Right kidney (tissue), 1 donor: ENCODE measurements around the gene PDSS1.

Experiments
- DNase-seq: peaks from one replicate; pipeline ENCODE4 v3.0.0-alpha.2; 2016

The PDSS1 gene

DNA sequence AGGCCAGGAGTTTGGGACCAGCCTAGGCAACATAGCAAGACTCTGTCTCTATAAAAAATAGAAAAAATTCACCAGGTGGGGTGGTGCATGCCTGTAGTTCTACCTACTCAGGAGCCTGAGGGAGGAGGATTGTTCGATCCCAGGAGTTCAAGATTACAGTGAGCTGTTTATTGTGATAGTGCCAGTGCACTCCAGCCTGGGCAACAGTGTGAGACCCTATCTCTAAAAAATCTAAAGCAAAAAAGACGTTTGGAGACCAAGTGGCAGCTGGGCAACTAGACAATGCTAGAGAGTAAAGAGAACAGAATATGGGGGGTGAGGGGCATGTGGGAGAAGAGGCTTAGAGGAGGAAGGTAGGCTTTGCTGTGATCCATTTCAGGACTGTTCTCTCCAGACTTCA lies 1.4 kb downstream of the PDSS1 start:
- DNase-seq: no peak

DNA sequence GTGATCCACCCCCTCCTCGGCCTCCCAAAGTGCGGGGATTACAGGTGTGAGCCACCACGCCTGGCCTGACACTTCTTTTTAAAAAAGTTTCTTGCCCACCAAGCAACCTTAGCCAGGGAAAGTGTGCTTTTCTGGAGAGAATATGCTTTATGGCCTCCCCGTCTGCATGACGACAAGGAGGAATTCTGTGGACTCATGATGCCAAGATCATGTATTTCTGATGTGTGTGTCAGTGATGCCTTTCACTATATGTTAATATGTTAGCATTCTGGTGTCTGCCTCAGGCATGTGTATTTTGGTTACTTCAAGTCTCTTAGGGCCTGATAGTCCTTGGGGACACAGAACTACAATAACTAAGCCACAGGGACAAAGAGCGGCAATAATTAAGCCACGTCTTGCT lies 2.1 kb downstream of the PDSS1 start:
- no peak for DNase-seq

DNA sequence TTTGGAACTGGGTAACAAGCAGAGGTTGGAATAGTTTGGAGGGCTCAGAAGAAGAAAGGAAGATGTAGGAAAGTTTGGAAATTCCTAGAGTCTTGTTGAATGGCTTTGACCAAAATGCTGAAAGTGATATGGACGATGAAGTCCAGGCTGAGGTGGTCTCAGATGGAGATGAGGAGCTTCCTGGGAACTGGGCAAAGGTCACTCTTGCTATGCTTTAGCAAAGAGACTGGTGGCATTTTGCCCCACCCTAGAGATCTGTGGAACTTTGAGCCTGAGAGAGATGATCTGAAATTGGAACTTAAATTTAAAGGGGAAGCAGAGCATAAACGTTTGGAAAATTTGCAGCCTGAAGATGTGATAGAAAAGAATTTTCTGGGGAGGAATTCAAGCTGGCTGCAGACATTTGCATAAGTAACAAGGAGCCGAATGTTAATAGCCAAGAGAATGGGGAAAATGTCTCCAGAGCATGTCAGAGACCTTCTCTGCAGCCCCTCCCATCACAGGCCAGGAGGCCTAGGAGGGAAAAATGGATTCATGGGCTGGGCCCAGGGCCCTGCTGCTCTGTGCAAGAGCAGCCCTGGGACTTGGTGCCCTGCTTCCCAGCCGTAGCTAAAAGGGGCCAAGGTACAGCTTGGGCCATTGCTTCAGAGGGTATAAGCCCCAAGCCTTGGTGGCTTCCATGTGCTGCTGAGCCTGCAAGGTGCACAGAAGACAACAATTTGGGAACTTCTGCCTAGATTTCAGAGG lies 3.6 kb downstream of the PDSS1 start:
- DNase-seq: no peak

DNA sequence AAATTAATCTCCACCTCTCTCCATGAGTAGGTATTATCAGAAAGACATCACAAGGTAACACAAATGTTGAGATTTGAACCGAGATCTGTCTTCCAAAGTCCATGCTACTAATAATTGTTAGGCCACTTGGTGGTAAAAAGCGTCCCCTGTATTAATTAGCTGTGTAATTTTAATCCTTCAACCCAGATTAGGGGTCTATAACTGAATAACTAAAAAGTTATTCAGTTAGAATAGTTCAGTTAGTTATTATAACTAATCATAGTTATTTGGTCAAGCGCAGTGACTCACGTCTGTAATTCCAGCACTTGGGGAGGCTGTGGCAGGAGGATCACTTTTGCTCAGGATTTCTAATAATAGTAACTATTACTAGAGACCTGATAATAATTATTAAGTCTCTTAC lies 5.6 kb downstream of the PDSS1 start:
- DNase-seq: no peak

DNA sequence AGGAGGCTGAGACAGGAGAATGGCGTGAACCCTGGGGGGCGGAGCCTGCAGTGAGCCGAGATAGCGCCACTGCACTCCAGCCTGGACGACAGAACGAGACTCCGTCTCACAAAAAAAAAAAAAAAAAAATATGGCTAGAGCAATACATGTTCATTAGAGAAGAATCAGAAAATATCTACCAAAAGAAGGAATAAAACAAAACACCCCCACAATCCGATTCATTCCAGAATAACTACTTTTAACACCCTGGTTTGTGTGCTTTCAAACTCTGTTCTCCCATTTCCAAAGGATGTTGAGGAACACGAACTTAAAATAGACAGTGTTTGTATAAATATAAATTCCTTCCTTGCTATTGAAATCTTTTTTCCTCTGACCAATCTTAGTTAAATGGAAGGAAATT lies 6.5 kb downstream of the PDSS1 start:
- no peak for DNase-seq

DNA sequence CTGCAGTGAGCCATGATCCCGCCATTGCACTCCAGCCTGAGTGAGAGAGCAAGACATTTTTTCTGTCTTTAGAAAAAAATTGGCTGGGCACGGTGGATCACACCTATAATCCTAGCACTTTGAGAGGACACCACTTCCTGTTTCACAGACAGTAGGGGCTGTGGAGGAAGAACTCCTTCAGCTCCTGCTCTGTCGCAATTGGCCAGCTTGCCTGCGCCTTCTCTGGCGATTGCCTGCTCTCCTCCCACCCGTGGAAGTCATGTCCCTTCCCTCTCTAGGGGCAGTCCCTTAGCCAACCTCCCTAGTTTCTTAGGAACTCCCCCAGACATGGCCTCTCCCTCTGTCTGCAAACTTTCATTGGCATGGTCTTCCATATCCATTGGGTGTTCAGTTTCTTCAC lies 8.7 kb downstream of the PDSS1 start:
- no peak for DNase-seq

DNA sequence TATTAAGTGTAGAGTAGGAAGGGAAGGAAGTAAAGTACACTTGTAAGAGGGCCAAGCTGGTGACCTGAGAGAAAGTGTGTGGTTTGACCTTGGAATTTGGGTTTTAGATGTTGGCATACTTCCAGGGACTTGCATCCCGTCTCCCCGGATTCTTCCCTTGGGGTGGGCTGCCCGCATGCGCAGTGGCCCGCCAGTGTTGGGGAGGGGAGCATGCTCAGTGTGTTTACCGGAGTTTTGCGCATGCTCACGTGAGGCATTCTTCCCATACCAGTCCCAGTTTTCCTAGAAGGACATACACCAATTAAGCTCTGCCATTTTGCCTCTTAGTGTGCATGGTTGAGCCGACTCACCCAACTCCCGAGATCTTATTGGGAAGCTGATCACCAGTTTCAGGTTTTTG lies 9.4 kb downstream of the PDSS1 start:
- DNase-seq: no peak

DNA sequence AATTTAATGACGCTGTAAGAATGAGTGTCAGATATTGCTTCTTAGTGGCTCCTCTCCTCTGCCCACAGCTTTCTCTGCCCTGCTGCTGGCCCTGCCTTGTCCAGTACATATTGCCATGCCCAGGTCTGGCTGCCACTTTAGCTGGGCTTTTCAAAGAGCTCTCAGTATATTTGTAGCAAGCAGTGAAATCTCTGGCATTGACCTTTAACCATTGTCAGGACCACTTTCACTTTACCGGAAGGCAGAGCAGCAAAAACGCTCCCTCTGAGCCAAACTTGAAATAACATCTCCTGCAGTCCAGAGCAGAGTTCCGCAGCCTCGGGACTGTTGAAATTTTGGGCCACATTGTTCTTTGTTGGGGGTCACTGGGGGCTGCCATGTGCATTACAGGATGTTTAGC lies 13.8 kb downstream of the PDSS1 start:
- no peak for DNase-seq

DNA sequence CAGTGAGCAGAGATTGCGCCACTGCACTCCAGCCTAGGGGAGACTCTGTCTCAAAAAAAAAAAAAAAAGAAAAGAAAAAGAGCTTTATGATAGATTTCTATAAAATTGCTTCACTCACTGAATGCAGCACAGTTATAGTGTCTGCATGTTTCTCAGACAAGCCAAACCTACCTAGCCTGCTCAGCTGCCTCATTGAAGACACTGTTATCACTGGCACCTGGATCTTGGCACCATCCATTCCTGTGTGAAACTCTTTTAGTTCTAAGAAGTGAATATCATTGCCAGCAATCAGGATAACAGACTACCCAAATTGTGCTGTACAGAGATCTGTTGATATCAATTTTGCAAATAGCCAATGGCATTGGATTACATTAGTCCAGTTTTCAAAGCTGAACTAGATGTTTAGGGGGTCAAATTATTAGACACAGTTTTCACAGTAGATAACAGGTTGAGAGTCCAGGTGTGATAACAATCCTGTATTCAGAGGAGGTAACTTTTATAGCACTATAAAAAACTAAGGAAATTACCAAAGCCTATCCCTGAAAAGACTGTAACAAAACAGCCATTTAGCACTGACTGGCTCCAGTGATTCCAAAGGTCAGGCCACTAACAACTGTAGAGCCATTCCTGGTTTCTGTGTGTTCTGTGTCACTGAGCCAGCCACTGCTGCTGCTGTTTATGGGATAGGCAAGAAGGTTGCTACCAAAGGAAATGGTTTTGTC lies 17.1 kb downstream of the PDSS1 start:
- DNase-seq: no peak

DNA sequence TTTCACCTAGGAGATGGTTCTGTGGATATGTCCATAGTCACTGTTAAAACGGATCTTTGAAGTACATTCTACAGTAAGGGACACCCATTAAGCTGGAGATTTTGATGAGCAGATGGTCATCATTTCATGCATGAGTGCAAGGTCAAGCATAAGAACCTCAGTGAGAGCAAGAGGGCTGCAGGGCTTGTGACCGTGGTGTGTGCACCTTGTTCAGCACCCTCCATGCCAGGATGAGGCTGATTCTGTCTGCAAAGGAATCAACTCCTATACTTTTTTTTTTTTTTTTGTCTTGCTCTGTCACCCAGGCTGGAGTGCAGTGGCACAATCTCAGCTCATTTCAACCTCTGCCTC lies 17.6 kb downstream of the PDSS1 start:
- DNase-seq: no peak

DNA sequence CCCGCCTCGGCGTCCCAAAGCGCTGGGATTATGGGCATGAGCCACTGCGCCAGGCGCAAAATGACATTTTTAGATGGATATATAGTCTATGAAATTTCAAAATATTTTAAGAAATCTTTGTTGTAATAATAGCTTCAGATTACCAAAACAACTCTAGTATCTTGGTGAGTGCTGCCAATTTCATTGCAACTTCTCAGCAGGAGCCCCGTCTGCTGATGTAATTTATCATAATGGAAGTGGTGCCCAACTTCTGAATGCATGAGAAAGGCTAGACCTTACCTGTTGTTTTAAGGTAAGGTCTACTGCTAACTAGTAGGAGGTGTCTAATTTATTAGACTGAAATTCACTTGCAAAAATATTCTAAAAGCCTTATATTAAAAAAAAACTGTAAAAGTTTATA lies 20.0 kb downstream of the PDSS1 start:
- no peak for DNase-seq

DNA sequence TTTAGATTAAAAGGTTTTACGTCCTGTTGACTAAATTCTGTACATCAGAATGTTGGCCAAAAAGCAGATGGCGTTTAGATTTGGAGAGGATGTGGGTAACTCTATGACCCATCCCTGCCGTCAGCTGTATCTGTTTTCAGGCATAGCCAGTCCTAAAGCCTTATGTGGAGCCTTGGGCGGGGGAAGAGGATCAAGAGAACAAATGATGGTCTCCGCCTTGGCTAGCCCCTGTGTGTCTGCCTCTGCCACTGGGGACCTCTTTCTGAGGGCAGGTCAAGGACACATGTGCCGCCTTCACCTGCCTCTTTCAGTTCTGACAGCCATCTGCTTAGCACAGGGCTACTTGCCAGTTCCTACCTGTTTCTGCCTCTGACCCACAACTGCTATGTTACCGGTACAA lies 24.1 kb downstream of the PDSS1 start:
- DNase-seq: no peak

DNA sequence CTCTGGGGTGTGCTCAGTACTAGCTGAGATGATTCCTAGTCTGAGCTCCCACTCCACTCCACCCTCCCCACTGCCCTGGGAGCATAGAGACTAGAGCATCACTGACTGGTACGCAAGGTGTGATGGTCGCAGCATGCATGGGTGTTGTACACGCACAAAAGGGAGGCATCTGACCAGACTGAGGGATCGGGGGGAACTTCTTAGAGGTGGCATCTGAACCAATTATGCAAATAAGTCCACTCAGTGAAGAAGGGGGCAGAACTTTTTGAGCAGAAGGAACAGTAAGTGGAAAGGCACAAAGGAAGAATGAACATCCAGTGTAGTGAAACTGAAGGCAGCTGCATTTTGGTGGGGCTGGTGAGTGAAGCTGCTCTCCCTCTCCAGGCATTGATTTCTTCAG lies 25.5 kb downstream of the PDSS1 start:
- no peak for DNase-seq

DNA sequence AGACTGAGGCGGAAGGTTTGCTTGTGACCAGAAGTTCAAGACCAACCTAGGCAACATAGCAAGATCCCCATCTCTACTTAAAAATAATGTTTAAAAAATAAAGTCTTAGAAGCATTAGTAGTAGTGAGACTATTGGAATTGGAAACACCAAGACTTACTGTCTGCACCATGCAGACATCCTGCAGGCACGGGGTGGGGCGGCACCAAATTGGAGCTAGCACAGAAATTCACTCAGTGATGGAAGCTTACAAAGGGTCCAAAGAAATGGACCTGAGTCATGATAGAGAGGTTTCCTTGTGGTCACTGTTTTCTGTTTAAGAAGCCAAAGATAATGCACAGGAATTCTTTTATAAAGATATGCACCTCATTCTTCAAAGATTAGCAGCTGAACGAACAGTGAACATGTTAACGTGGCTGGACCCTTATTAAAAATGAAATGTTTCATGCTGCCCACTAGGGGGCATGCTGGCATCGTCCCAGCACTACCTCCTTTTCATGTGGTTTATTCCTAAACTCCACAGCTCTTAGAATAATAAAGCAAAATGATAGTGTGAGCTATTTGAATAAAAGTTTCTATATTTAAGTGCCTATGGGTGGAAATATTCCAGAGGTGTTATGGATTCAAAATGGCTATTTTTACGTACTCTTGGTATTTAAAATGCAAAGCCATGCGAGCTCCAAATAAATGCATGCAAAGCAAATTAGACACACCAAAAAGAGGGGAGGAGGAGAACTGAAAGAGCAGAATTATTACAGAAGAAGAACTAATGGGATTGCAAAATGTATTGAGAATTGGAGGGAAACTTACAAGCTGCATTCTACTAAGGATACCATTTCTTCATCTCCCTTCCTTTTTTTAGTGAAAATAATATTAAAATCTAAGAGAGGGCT lies 28.6 kb downstream of the PDSS1 start:
- DNase-seq: peak; percentile 20

DNA sequence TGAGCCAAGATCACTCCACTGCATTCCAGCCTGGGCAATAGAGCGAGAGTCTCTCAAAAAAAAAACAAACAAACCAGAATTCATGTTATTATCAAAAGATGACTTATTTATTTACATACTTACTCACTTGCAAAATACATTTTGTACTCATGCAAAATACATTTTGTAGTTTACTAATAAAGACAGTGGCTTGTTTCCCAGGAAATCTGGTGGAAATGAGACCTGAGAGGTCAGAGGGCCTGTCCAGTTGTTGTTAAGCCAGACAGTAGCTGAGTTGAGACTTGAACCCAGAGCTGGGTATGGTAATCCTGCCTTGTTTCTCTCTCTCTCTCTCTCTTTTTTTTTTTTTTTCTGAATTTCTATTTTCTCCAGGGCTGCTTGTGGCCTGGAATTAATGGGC lies 29.5 kb downstream of the PDSS1 start:
- DNase-seq: no peak

DNA sequence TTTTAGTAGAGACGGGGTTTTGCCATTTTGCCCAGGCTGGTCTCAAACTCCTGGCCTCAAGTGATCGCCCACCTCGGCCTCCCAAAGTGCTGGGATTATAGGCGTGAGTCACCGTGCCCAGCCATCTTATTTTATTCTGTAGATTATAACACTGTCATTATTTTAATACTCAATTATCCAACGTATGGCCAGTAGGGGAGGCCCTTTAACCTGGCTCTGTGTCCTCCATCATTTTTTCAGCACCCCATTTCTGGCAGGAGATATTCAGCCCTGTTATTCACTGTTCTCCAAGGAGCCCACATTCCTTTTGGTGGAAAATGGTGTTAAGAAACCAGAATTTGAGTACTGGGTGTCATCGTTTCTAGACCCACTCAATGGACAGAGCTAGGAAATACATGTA lies 31.5 kb downstream of the PDSS1 start:
- no peak for DNase-seq

DNA sequence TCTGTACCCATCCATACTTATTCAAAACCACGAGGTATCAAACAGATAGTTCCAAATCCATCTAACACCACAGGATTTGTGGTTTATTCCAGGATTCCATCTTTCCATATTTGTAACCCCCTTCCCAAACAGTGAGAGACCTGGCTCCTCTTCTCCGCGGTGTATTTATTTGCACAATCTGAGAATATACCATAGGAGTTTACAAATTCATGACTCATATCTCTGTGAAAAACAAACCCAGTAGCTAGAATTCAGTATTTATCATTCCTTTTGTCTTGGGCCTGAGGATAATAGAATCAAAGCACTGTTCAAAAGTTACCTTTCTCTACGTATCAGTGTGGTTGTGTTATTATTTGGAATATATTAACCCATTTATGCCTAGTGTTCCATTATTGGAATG lies 31.9 kb downstream of the PDSS1 start:
- DNase-seq: no peak

DNA sequence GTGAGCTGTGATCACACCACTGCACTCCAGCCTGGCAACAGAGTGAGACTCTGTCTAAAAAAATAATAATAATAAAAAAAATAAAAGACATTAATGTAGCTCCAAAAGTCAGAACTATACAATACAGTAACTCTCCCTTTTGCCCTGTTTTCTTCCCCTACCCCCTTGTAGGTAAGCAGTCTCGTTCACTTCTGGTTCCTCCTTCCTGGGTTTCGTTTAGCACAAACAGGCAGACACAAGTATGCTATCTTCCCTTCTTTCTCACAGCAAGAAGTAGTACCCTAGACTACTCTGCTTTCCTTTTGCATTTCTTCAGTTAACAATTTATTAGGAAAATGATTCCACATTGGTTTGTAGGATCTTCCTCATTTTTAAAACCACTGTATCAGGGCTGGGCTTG lies 33.1 kb downstream of the PDSS1 start:
- DNase-seq: no peak

DNA sequence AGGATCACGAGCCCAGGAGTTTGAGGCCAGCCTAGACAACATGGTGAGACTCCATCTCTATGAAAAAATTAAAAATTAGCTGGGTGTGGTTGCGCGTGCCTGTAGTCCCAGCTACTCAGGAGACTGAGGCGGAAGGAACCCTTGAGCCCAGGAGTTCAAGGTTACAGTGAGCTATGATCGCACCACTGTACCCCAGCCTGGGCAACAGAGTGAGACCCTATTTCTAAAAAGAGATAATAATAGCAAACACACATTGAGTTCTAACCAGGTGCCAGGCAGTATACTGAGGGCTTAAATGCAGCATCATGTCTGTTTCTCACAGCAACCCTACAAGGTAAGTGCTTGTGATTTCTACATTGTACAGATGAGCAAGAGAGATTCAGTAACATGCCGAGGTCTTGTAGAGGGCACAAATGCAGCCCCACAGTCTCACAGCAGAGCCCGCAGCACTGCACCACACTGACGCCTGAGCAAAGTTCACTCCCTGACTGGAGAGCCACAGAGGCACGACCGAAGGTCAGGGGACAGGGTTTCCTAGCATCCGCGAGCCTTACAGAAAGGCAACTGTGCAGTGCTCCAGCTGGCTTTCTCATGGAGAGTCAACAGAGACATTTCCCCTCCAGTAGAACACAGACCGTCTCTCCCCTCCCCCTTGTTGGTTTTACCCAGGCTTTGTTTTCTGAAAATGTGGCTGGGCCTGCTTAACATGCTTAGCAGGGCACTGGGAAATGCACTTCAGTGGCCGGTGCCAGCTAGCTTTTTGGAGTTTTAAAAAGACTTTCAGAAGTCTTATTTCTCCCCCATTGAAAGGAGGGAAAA lies 36.5 kb downstream of the PDSS1 start:
- DNase-seq: peak; percentile 13

DNA sequence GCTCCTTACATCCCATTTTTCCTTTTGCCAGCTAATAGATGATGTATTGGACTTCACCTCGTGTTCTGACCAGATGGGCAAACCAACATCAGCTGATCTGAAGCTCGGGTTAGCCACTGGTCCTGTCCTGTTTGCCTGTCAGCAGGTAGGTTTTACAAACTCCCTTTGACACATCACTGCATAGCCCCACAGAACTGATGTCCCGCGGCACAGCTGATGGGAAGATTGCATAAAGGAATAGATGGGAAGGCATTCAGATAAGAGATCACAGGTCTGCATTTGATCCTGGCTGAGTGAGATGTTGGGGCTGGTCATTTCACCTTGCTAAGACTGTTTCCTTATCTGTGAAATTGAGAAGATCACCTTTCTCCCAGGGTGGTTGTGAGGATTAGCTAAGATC lies 37.9 kb downstream of the PDSS1 start:
- no peak for DNase-seq

DNA sequence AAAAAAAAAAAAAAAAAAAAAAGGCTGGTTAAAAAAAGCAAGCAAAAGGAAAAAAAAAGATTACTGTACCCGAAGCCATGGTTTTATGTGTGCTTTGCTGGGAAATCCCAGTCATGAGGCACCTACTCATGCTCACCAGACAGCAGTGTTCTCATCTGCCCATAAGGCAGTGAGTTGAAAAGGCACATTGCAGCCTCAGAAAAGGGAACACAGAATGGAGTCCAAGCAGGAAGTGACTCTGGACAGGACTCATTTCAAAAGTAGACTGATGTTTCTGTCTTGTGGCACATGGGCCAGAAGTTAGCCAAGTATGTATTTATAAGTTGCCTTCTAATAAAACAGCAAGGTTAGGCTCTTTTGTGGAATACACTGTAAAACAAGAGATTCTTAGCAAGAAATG lies 40.2 kb downstream of the PDSS1 start:
- DNase-seq: no peak

DNA sequence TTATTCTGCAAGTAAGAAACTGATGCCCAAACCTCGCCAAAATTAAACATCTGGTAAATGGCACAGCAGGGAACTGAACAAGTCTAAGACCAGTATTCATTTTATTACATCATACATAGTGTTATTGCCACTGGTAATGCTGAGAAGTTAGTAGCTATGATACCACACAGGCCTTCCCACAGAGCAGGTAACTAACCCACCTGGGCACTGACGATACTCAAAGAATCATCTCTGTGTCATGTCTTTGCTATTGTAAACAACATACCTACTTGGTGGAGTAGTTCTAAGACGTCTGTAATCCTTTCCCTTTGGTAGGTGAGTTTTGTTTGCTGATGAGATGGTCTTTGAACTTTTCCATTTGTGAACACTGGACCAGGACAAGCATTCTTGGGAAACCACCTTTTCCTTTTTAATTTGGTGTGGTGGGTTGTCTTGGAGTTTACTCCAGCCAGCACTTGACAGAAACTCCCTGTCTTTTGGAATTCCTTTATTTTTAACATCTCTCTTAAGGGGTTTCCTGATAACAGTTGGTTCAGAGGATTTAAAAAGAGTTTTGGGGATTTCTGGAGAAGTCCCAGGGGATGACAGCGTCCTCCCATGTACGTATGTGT lies 40.9 kb downstream of the PDSS1 start:
- DNase-seq: no peak
